GM19035 (cell line): ENCODE results near the gene CCDC191.

ENCODE experiments used
- ATAC-seq: cut with Tn5 transposase; IDR thresholded peaks from one replicate; pipeline ENCODE4 v1.9.1; 2021; ENCODE audit not compliant: unreplicated experiment

CCDC191 gene

DNA sequence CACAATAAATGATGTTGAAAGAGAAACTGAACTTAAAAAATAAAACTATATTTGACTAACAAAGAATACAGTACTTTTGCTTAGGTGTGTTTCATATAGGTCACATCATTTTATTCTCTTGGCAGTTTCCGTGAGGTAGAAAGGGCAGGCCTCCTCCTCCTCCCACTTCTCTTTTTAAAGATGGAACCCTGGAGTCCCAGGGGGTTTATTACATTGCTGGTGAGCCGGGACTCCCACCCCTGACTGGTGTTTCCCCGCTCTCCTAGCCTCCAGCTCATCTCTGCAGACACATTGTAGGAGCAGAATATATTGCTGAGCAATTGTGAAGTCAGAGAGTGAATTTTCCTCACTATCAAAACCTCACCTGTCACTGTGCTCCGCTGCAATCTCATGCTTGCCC lies 78.5 kb downstream of the CCDC191 start:
- ATAC-seq, result no peak

- ATAC-seq, result no peak
Observed at GRCh38 chr3:113968986-113969385, 87.3 kb downstream of the CCDC191 start.

- ATAC-seq, result no peak
Observed at GRCh38 chr3:113966172-113966571, 90.2 kb downstream of the CCDC191 start.

- ATAC-seq, result no peak
Observed at GRCh38 chr3:113963879-113964278, 92.4 kb downstream of the CCDC191 start.

DNA sequence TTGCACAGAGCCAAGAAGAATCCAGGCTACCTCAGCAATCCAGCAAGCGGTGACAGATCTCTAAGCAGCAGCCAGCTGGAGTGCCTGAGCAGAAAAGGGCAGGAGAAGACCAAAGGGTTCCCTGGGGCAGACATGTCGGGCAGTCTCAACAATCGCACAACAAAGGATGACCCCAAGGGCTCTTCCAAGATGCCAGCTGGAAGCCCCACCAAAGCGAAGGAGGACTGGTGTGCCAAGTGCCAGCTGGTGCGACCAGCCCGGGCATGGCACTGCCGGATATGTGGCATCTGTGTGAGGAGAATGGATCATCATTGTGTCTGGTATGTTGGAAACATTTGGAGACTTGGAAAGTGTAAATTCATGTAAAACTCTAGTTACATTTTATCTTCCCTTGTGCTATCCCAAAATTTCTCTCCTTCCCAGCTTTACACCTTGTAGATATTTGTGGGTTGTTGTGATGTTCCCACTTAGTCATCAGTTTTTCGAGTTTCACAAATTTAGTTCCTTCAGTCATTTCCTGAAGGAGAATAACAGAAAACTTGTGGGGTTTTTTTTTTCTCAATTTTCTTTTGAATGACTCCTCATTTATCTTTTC lies 102.1 kb downstream of the CCDC191 start:
- no peak for ATAC-seq

- ATAC-seq, result no peak
Observed at GRCh38 chr3:113953677-113954076, 102.6 kb downstream of the CCDC191 start.

GRCh38 chr3:113952921-113953320 lies 103.4 kb downstream of the CCDC191 start:
- ATAC-seq, result no peak

GRCh38 chr3:113948015-113948917 lies 108.1 kb downstream of the CCDC191 start:
- peak; percentile 53 for ATAC-seq

DNA sequence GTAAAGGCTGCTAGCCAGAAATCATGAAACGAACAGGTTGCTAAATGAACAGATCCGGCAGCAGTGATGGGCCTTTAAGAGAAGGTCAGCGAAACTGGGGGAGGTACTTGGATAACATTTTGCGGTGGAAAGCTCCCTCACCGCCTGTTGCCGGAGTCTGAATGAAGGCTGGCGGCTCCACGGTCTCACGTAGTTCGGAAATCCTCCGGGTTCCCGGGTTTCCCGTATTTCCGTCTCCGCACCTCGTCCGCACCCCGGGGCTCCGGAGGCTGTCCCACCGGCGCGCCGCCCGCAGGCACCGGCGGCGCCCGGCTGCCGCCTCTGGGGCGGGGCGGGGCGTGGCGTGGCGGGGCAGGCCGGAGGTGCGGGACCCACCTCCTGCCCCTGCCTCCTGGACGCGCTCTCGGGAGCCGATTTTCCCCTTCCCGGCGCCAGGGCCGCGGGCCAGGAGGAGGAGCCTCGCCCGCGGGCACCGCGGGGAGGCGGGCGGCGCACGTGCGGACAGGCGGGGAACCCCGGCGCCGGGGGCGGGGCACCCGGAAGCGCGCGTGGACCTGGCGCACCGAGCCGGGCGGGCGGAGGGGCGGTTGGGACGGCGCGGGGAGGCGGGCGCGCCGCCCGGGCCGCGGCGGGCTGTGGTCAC lies 108.8 kb downstream of the CCDC191 start, which contains the start of gene ZDHHC23:
TSS of gene ZDHHC23 (plus strand) at position 642 of the 643 bp plus-strand sequence. CDS start 790 bp downstream, outside the sequence.
- ATAC-seq, result peak; percentile 83

DNA sequence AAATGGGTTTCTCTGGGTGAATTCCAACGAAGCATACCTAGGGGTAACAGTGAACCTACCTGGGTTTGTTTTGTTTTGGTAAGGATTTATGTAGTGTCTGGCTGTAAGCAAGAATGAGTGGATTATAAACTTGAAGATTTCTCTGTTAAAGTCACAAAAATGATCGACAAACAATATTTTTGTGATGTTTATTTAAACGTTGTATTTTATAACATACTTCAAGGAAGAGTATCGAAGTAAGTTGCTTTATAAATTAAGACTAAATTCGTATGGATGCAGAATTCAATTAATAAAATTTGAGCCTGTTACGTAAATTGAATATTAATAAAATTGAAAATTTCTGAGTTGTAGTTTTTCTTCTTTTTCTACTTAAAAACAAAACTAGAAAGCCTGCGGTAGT lies 109.5 kb downstream of the CCDC191 start:
- ATAC-seq, result no peak

GRCh38 chr3:113927556-113927955 lies 128.8 kb downstream of the CCDC191 start:
- ATAC-seq, result no peak

DNA sequence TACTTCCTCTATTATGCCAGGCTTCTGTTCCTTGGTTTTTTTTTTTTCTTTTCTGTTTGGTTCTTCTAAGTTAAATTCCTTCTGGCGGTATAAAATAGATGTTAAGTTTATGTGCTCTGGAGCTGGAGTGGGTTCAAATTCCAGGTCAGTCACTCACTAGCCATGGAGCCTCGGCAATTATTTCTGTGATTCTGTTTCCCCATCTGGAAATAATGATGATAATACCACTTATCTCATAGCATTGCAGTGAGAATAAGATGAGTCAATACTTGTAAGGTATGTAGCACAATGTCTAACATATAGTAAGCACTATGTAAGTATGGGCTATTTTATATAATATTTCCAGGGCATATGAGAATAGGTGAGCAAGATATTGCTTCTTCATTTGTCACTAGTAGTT lies 141.7 kb downstream of the CCDC191 start:
- ATAC-seq, result no peak
